ENCODE results near the gene JARID2.

The JARID2 gene

GRCh38 chr6:15447546-15448267 lies 201.8 kb downstream of the JARID2 start:
- Histone ChIP-seq H3K9ac (ENCODE audit: low read length) (no peak overlapping the region), H3K36me3 (ENCODE audit: control insufficient read depth, insufficient read depth, low read length, severe bottlenecking) (peaks cover 6% of the 10 kb centered on the region), H3K4me3 (ENCODE audit: low read length) (no peak overlapping the region), H3K4me1 (ENCODE audit: control insufficient read depth, insufficient read depth, low read length) (peaks cover 27% of the 10 kb centered on the region), H3K27me3 (replicated peaks; ENCODE audit: control insufficient read depth, insufficient read depth, low read length) (no peaks in the 10 kb centered on the region), H3K9me3 (ENCODE audit: control insufficient read depth, low read length) (no peaks in the 10 kb centered on the region)
- no peak for DNase-seq (ENCODE audit: low read depth)

- H3K9me3 ChIP-seq (ENCODE audit: control insufficient read depth, low read length), result no peaks in the 10 kb centered on the region
- no peak for DNase-seq (ENCODE audit: low read depth)
- H3K27me3 ChIP-seq (replicated peaks; ENCODE audit: control insufficient read depth, insufficient read depth, low read length), result no peaks in the 10 kb centered on the region
- peaks cover 23% of the 10 kb centered on the region for H3K4me1 ChIP-seq (ENCODE audit: control insufficient read depth, insufficient read depth, low read length)
- H3K9ac ChIP-seq (ENCODE audit: low read length), result no peak overlapping the region
- H3K36me3 ChIP-seq (ENCODE audit: control insufficient read depth, insufficient read depth, low read length, severe bottlenecking), result peaks cover 6% of the 10 kb centered on the region
- H3K4me3 ChIP-seq (ENCODE audit: low read length), result no peak overlapping the region
These were observed 203.1 kb downstream of the JARID2 start for GRCh38 chr6:15449011-15449410.

- H3K36me3 ChIP-seq (ENCODE audit: control insufficient read depth, insufficient read depth, low read length, severe bottlenecking), result peaks cover 6% of the 10 kb centered on the region
- no peak overlapping the region for H3K4me3 ChIP-seq (ENCODE audit: low read length)
- H3K9ac ChIP-seq (ENCODE audit: low read length), result no peak overlapping the region
- DNase-seq (ENCODE audit: low read depth), result no peak
- H3K9me3 ChIP-seq (ENCODE audit: control insufficient read depth, low read length), result no peaks in the 10 kb centered on the region
- H3K4me1 ChIP-seq (ENCODE audit: control insufficient read depth, insufficient read depth, low read length), result peaks cover 16% of the 10 kb centered on the region
- no peaks in the 10 kb centered on the region for H3K27me3 ChIP-seq (replicated peaks; ENCODE audit: control insufficient read depth, insufficient read depth, low read length)
These were observed 205.9 kb downstream of the JARID2 start for GRCh38 chr6:15451738-15452137.

- DNase-seq (ENCODE audit: low read depth), result no peak
- no peaks in the 10 kb centered on the region for H3K27me3 ChIP-seq (replicated peaks; ENCODE audit: control insufficient read depth, insufficient read depth, low read length)
- peaks cover 16% of the 10 kb centered on the region for H3K4me1 ChIP-seq (ENCODE audit: control insufficient read depth, insufficient read depth, low read length)
- H3K36me3 ChIP-seq (ENCODE audit: control insufficient read depth, insufficient read depth, low read length, severe bottlenecking), result peaks cover 6% of the 10 kb centered on the region
- H3K4me3 ChIP-seq (ENCODE audit: low read length), result no peak overlapping the region
- no peaks in the 10 kb centered on the region for H3K9me3 ChIP-seq (ENCODE audit: control insufficient read depth, low read length)
- H3K9ac ChIP-seq (ENCODE audit: low read length), result no peak overlapping the region
These were observed 206.5 kb downstream of the JARID2 start for GRCh38 chr6:15452182-15452941.

- H3K9me3 ChIP-seq (ENCODE audit: control insufficient read depth, low read length), result no peaks in the 10 kb centered on the region
- peaks cover 16% of the 10 kb centered on the region for H3K4me1 ChIP-seq (ENCODE audit: control insufficient read depth, insufficient read depth, low read length)
- DNase-seq (ENCODE audit: low read depth), result no peak
- no peaks in the 10 kb centered on the region for H3K27me3 ChIP-seq (replicated peaks; ENCODE audit: control insufficient read depth, insufficient read depth, low read length)
- no peak overlapping the region for H3K4me3 ChIP-seq (ENCODE audit: low read length)
- H3K36me3 ChIP-seq (ENCODE audit: control insufficient read depth, insufficient read depth, low read length, severe bottlenecking), result peaks cover 6% of the 10 kb centered on the region
- H3K9ac ChIP-seq (ENCODE audit: low read length), result no peak overlapping the region
These were observed 207.3 kb downstream of the JARID2 start for GRCh38 chr6:15453186-15453585.

- H3K4me3 ChIP-seq (ENCODE audit: low read length), result no peak overlapping the region
- no peak for DNase-seq (ENCODE audit: low read depth)
- no peak overlapping the region for H3K9ac ChIP-seq (ENCODE audit: low read length)
- H3K4me1 ChIP-seq (ENCODE audit: control insufficient read depth, insufficient read depth, low read length), result peaks cover 16% of the 10 kb centered on the region
- H3K27me3 ChIP-seq (replicated peaks; ENCODE audit: control insufficient read depth, insufficient read depth, low read length), result no peaks in the 10 kb centered on the region
- no peaks in the 10 kb centered on the region for H3K9me3 ChIP-seq (ENCODE audit: control insufficient read depth, low read length)
- peaks cover 6% of the 10 kb centered on the region for H3K36me3 ChIP-seq (ENCODE audit: control insufficient read depth, insufficient read depth, low read length, severe bottlenecking)
These were observed 207.8 kb downstream of the JARID2 start for GRCh38 chr6:15453622-15454021.

- H3K4me1 ChIP-seq (ENCODE audit: control insufficient read depth, insufficient read depth, low read length), result peaks cover 23% of the 10 kb centered on the region
- H3K9ac ChIP-seq (ENCODE audit: low read length), result no peak overlapping the region
- H3K27me3 ChIP-seq (replicated peaks; ENCODE audit: control insufficient read depth, insufficient read depth, low read length), result no peaks in the 10 kb centered on the region
- H3K4me3 ChIP-seq (ENCODE audit: low read length), result no peak overlapping the region
- peaks cover 6% of the 10 kb centered on the region for H3K36me3 ChIP-seq (ENCODE audit: control insufficient read depth, insufficient read depth, low read length, severe bottlenecking)
- no peak for DNase-seq (ENCODE audit: low read depth)
- H3K9me3 ChIP-seq (ENCODE audit: control insufficient read depth, low read length), result no peaks in the 10 kb centered on the region
These were observed 210.6 kb downstream of the JARID2 start for GRCh38 chr6:15456422-15456821.

GRCh38 chr6:15457121-15457650 lies 211.3 kb downstream of the JARID2 start:
- Histone ChIP-seq H3K9ac (ENCODE audit: low read length) (no peak overlapping the region), H3K27me3 (replicated peaks; ENCODE audit: control insufficient read depth, insufficient read depth, low read length) (no peaks in the 10 kb centered on the region), H3K4me3 (ENCODE audit: low read length) (no peak overlapping the region), H3K4me1 (ENCODE audit: control insufficient read depth, insufficient read depth, low read length) (peaks cover 26% of the 10 kb centered on the region), H3K9me3 (ENCODE audit: control insufficient read depth, low read length) (no peaks in the 10 kb centered on the region), H3K36me3 (ENCODE audit: control insufficient read depth, insufficient read depth, low read length, severe bottlenecking) (peaks cover 4% of the 10 kb centered on the region)
- no peak for DNase-seq (ENCODE audit: low read depth)

- DNase-seq (ENCODE audit: low read depth), result no peak
- peaks cover 34% of the 10 kb centered on the region for H3K4me1 ChIP-seq (ENCODE audit: control insufficient read depth, insufficient read depth, low read length)
These were observed 212.2 kb downstream of the JARID2 start for GRCh38 chr6:15458021-15458459.

GRCh38 chr6:15460110-15460727 lies 214.3 kb downstream of the JARID2 start:
- no peak for DNase-seq (ENCODE audit: low read depth)
- no peak overlapping the region for H3K9ac ChIP-seq (ENCODE audit: low read length)
- H3K4me3 ChIP-seq (ENCODE audit: low read length), result no peak overlapping the region
- no peaks in the 10 kb centered on the region for H3K36me3 ChIP-seq (ENCODE audit: control insufficient read depth, insufficient read depth, low read length, severe bottlenecking)
- H3K4me1 ChIP-seq (ENCODE audit: control insufficient read depth, insufficient read depth, low read length), result peaks cover 37% of the 10 kb centered on the region
- H3K27me3 ChIP-seq (replicated peaks; ENCODE audit: control insufficient read depth, insufficient read depth, low read length), result no peaks in the 10 kb centered on the region
- H3K9me3 ChIP-seq (ENCODE audit: control insufficient read depth, low read length), result no peaks in the 10 kb centered on the region

More at GRCh38 chr6:15458021-15458459, 212.2 kb downstream of the JARID2 start:
- no peaks in the 10 kb centered on the region for H3K27me3 ChIP-seq (replicated peaks; ENCODE audit: control insufficient read depth, insufficient read depth, low read length)
- H3K9me3 ChIP-seq (ENCODE audit: control insufficient read depth, low read length), result no peaks in the 10 kb centered on the region
- H3K36me3 ChIP-seq (ENCODE audit: control insufficient read depth, insufficient read depth, low read length, severe bottlenecking), result no peaks in the 10 kb centered on the region
- no peak overlapping the region for H3K9ac ChIP-seq (ENCODE audit: low read length)
- H3K4me3 ChIP-seq (ENCODE audit: low read length), result no peak overlapping the region

Measured in adipocyte (in vitro differentiated cells).